GM23248 (cell line): ENCODE data around the gene MRPL38.

Source experiments
- EZH2 ChIP-seq: fragments of 200-600 bp; sonication (generic); IDR thresholded peaks from 2 replicates; pipeline ENCODE4 v1.6.1; 2018; ENCODE audit warnings: antibody characterized with exemption, mild to moderate bottlenecking; ENCODE audit not compliant: insufficient read depth, poor library complexity, severe bottlenecking
- EZH2phosphoT487 ChIP-seq: fragments of 200-600 bp; sonication (generic); IDR thresholded peaks from 2 replicates; pipeline ENCODE4 v1.6.1; 2018; ENCODE audit warnings: antibody characterized with exemption, moderate library complexity, mild to moderate bottlenecking, low read depth; ENCODE audit not compliant: insufficient read depth

DNA sequence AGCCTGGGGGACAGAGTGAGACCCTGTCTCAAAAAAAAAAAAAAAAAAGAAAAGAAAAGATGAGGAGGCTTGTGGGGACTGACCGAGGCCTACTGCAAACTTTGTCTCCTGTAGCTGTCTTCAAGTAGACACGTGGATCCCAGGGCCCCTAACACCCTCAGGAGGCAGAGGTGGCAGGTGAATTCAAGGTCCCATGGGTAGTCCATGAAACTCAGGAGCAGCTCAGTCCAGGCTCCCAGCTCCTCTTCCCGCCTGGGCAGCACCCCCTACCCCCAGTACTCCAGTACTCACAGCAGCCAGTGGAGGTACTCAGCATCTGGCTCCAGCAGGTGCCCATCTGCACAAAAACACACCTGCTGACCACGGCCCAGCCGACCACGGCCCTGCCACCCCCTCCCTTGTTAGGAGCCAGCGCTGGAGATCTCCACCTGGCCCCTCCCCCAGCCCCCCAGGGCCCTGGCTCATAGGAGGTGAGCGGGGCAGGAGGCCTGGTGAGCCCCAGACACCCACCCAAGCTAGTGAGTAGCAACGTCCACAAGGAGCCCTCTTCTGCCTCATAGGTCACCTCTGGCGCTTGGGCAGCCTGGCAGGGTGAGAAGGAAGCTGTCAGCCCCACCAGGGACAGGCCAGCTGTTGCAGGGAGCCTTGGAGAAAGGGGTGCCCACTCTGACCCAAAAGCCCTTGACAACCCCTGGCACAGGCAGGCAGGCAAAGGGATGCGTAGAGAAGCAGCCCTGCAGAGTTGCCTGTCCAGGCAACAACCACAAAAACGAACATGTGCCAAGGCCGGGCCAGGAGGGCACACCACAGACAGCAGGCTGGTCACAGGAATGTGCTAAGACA is 3.8 kb downstream of the MRPL38 start:
- TF ChIP-seq EZH2 (no peak), EZH2phosphoT487 (no peak)
